Activated naive CD4-positive, alpha-beta T cell treated with anti-CD3 and anti-CD28 coated beads, Interleukin-2, amount 50 U/mL, for 72 hours (primary cell): ENCODE data around the gene RNU1-4. TPM values are rescaled to one million over a fixed set of nuclear protein-coding genes. Genes with fewer than 3 reads are reported as not detected.
"Not testable (repeated sequence)": the region's sequence is repeated elsewhere in the genome, so short reads cannot be mapped to it uniquely, and the experiment has no call there.

Experiments used
- ATAC-seq, 2 donors: fragments of 150-1000 bp; cut with Tn5 transposase; 2 replicates each; pipeline ENCODE4 v1.10.0; 2021; ENCODE audit warnings: mild to moderate bottlenecking in 2 of 2, moderate library complexity in 2 of 2
- DNase-seq, 2 donors: peaks; one replicate each; pipeline ENCODE4 v3.0.0; 2021 to 2022; ENCODE audit warnings: low spot score in 2 of 2
- H3K27ac Mint-ChIP-seq, 2 donors: one replicate each; pipeline ENCODE4 v1.8.0; 2022; ENCODE audit warnings: mild to moderate bottlenecking in 2 of 2, mixed read lengths in 2 of 2
- H3K36me3 Mint-ChIP-seq, 2 donors: one replicate each; pipeline ENCODE4 v1.8.0; 2022; ENCODE audit warnings: mixed read lengths in 2 of 2
- H3K9me3 Mint-ChIP-seq, 2 donors: one replicate each; pipeline ENCODE4 v1.8.0; 2022; ENCODE audit warnings: mixed read lengths in 2 of 2
- total RNA-seq, 2 donors: library from RNA; stranded (reverse); gene quantifications; one replicate each; pipeline ENCODE4 v1.2.3, GENCODE V29; 2022

Gene RNU1-4
- total RNA-seq, 2 donors from 2014 or later = 1,082 to 1,722 TPM

DNA sequence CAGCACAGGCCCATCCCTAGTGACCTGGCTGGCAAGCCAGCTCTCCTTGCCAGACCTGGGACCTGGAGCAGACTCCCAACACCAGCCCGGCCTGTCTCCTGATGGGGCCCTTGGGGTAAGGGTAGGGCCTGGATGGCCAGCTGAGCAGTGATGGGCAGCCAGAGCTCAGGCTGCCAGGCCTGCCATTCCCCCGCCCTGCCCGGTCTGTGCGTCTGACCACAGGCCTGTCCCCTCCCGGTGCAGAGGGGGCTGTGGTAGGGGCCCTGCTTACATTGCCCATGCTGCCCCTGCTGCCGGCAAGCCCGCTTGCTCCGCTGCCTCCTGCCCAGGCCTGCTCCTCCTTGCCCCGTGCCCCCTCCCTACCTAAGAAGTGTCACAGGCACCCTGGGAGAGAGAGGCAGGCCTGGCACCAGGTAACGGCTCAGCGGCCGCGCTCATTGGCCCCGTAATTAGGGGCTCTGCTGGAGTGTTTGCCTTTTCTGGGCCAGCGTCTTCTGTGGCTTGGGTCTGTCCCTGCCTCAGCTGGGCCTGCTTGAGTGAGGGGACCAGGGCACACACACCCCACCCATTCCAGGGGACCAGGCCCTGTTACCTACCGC is 35.7 kb upstream of the RNU1-4 start:
- DNase-seq = peak in 1 of 2 donors; percentile 1
- not testable (repeated sequence) for H3K36me3 Mint-ChIP-seq, ATAC-seq, H3K9me3 Mint-ChIP-seq, H3K27ac Mint-ChIP-seq

DNA sequence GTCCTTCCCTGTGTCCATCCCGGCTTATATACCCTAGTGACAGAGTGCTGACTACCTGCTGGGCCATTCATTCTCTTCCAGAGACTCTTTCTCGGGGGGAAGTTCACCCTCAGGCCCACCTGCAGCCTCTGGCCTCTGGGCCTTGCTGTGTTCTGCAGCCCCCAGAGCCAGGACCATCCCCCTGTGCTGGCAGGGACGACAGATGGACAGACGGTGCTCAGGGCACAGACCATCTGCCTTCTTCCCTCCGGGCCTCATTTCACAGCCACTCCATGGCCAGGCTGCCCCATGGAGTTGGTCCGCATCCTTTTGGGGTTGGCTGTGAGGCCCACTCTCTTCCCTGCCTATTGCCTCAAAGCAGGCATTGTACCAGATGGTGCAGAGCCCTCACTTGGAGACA is 34.0 kb upstream of the RNU1-4 start:
- H3K36me3 Mint-ChIP-seq, DNase-seq, H3K9me3 Mint-ChIP-seq, H3K27ac Mint-ChIP-seq, ATAC-seq: not testable (repeated sequence)

DNA sequence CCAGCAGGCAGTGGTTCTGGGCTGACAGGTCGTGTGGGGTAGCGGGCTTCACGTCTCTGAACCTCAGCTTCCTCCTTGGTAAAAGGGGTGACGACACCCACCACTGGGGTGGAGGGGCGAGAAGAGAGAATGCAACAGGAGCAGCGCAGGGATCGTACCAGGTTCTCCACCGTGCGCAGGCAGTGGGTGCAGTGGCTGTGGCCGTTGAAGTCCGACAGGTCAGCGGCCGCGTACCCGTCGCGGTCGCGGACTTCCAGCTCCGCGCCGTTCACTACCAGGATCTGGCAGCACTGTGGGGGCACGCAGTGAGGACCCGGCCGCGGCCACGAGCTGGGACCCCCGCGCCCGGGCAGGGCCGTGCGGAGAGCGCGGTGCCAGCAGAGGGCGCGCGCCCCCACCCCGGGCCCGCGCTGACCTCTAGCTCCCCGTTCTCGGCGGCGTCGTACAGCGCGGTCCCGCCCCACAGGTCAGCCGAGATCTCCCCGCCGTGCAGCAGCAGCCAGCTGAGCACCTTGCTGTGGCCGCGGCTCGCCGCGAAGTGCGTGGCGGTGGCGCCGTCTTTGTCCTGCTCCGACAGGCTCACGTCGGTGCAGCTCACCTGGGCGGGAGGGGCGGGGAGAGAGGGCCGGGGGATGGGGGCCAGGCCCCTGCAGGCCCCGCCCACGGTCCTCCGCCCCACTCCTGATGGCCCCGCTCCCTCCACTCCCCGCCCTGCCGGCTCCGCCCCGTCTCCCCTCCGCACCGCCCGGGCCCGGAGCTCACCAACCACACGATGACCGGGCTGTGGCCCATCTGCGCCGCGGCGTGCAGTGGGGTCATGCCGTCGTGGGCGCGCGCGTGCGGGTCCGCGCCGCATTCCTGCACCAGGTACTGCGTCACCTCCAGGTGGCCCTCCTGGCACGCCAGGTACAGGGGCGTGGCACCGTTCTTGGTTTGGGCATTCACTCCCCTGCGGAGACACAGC is 32.9 kb upstream of the RNU1-4 start:
- DNase-seq, H3K36me3 Mint-ChIP-seq, H3K27ac Mint-ChIP-seq, H3K9me3 Mint-ChIP-seq: not testable (repeated sequence)
- peak; percentile 31 to 34 for ATAC-seq

DNA sequence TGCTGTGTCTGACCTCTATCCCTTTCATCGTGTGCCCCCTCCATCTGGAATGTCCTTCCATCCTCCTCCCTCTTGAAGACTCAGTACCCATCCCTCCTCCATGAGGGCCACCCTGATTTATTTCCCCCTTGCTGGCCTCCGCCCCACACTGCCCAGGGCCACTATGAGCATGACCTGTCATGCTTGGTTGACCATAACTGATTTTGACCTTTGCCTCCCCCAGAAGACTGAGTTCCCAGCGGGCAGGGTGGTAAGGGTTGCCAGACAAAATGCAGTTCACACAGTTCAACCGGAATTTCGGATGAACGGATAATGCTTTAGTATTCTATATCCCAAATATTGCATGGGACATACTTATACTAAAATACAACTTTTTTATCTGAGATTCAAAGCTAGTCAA is 31.6 kb upstream of the RNU1-4 start:
- not testable (repeated sequence) for DNase-seq, ATAC-seq, H3K36me3 Mint-ChIP-seq, H3K9me3 Mint-ChIP-seq, H3K27ac Mint-ChIP-seq

DNA sequence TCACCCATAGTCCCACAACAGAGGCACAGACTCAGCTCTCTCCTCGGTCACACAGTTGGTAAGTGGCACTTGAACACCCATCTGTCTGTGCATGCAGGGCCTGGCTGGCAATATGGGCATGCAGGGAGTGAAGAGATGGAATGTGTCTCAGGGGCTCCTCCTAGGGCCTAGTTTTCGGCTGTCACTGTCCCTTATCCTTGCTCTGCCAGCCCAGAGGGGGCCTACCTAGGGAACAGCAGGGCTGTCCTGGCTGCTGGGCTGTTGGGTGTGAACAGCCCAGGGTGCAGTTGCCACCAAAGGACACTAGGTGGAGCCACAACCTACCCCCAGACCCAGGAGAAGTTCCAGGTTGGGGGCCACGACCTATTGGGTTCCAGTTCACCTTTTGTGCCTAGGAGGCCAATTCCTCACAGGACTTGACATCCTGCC is 30.6 kb upstream of the RNU1-4 start:
- H3K36me3 Mint-ChIP-seq, H3K27ac Mint-ChIP-seq, H3K9me3 Mint-ChIP-seq: not testable (repeated sequence)
- ATAC-seq (peak; percentile 80 to 83), DNase-seq (peak in 1 of 2 donors; percentile 54)

DNA sequence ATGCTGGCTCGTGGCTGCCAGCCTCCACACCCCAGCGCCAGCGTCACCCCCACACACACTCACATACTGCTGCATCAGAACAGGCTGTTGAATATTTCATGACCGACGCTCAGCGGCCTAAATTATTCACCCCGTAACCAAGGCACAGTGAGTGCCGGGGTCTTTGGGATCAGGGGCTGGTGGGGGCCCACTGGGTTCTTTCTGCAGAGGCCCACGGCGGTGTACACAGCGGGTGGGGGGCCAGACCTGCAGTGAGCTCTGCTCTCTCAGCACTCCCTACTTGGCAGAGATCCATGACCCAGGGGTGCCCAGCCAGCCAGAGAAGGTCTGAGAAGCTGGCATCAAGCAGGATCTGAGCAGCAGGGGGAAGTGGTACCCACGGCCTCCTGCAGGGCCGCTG is 29.7 kb upstream of the RNU1-4 start:
- peak in 1 of 2 donors; percentile 5 for DNase-seq
- H3K9me3 Mint-ChIP-seq, H3K27ac Mint-ChIP-seq, H3K36me3 Mint-ChIP-seq, ATAC-seq: not testable (repeated sequence)

DNA sequence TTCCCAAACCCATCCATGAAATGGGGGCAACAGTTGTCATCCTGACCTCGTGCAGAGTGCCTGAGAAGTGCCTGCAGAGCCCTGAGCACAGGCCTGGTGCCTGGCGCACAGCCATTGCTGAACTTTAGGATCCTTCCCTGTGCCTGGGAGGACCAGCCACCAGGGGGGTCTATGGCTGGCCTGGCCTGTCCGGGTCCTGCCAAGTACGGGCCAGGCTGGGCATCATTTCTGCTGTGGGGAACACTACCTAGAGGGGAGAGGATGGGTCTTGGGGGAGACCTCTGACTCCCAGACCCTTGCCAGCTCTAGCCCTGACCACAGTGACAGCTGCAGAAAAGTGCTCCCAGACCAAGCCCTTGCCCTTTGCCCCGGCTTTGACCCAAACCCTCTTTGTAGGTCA is 28.2 kb upstream of the RNU1-4 start:
- H3K9me3 Mint-ChIP-seq, H3K27ac Mint-ChIP-seq, ATAC-seq, H3K36me3 Mint-ChIP-seq: not testable (repeated sequence)
- DNase-seq = peak in 1 of 2 donors; percentile 2

DNA sequence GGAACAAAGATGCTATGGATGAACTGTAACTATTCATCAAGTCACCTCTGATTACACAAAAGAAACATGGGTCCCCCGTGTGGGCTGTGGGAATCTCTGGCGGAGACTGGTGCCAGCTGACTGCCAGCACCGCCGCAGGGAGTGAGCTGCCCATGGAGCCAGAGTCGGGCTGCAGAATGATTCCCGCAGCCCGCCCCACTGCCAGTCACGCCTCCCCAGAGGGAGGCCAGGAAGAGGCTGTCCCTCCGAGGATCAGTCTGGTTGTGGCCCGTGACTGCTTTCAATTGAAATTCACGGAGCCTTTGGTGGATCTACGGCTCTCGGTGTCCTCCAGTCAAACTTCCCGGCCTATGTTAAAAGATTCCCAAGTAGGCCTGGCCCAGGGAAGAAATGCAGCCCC is 27.7 kb upstream of the RNU1-4 start:
- not testable (repeated sequence) for ATAC-seq

DNA sequence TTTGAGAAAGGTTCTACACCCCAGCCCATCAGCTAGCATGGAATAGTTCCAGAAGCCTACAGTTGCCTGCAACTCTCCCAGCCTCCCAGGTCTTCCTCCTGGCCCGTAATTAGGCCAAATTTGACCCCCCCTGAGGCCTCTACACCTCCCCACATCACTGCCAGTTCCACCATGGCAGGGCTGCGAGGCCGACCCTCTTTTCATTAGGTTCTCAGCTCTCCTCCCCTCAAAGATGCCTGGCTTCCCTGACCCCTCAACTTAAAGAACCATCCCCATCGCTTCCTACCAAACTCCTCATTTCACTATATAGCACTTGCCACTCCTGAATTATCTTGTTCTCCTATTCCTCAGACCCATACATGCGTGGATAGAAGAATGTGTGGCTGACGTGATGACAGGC is 27.3 kb upstream of the RNU1-4 start:
- peak in 1 of 2 donors; percentile 1 for DNase-seq
- not testable (repeated sequence) for H3K9me3 Mint-ChIP-seq, H3K27ac Mint-ChIP-seq, ATAC-seq, H3K36me3 Mint-ChIP-seq

More for the DNA sequence above, 27.7 kb upstream of the RNU1-4 start:
- not testable (repeated sequence) for H3K27ac Mint-ChIP-seq, H3K36me3 Mint-ChIP-seq, H3K9me3 Mint-ChIP-seq
- DNase-seq = peak in 1 of 2 donors; percentile 1

DNA sequence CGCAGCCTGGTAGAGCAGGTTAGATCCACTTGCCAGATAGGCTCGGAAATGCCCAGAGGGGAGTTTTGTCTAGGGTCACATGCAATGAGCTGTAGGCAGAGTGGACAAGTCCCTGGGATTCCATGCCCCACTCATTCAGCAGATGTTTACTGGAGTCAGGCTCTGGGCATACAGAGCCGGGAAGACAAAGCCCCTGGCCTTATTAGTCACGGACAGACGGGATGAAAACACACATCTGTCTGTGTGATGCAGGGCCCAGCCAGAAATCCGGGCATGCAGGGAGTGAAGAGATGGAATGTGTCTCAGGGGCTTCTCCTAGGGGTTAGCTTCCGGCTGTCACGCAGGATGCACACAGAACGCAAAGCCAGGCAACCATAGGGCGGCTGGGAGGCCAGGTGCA is 26.8 kb upstream of the RNU1-4 start:
- ATAC-seq, DNase-seq, H3K27ac Mint-ChIP-seq, H3K9me3 Mint-ChIP-seq, H3K36me3 Mint-ChIP-seq: not testable (repeated sequence)

DNA sequence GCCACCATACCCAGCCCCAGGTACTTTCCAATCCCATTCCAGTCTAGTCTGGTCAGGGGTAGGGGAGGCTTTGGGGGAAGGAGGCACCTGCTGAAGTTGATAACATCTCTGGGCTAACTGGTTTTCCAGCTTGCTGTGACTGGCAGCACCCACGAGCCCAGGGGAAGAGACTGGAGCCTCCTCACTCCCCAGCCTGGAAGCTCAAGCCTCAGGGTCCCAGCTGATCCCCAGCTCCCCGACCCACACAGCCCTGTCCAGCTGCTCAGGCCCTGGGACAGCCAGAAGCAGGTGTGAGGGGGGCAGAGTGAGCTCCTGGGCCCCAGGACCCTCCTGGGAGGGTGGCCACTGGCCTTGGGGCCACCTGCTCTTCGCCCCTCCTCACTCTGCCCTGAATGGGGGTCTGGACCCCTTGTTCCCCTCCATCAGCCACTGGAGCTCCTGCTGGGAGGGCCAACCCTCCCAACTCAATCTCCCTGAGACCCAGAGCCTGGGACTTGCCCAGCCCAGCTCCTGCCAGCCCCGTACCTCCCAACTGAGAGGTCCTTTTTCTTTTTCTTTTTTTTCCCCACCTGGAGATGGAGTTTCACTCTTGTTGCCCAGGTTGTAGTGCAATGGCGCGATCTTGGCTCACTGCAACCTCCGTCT is 23.5 kb upstream of the RNU1-4 start:
- no peak overlapping the region for H3K27ac Mint-ChIP-seq
- no peaks in the 10 kb centered on the region for H3K9me3 Mint-ChIP-seq
- ATAC-seq (no peak), DNase-seq (peak in 1 of 2 donors; percentile 11)
- H3K36me3 Mint-ChIP-seq = no peaks in the 10 kb centered on the region

DNA sequence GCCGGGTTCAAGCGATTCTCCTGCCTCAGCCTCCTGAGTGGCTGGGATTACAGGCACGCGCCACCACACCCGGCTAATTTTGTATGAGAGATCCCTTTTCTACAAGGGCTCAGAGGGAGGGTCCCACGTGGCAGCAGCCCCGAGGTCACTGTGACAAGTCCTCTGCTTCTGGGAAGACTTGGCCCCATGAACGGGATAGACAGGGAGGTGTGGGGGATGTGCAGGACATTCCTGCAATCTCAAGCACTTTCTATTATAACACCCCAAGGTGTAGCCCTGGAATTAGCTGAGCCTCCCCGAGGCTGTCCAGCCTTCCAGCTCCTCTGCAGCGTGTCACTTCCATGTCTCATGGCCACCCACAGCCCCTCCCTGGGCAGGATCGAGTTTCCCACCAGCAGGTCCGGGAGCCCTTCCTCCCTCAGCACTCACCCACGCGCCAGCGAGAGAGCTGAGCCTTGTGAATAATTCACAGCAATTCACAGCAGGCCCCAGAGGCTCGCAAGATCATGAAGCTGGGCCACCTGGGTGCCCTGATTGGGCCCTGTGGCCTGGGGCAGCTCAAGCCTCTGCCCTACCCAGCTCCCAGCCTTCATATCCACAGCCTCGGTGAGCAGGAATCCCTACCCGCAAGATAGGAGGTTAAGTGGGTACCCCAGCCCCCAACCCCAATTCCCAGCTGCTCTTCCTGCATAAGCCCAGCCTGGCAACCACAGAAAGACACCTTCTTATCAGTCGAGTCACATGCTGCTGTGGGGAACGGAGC is 22.8 kb upstream of the RNU1-4 start:
- ATAC-seq (no peak), DNase-seq (peak in 1 of 2 donors; percentile 17)
- Mint-ChIP-seq H3K27ac (no peak overlapping the region), H3K9me3 (no peaks in the 10 kb centered on the region), H3K36me3 (no peaks in the 10 kb centered on the region)

DNA sequence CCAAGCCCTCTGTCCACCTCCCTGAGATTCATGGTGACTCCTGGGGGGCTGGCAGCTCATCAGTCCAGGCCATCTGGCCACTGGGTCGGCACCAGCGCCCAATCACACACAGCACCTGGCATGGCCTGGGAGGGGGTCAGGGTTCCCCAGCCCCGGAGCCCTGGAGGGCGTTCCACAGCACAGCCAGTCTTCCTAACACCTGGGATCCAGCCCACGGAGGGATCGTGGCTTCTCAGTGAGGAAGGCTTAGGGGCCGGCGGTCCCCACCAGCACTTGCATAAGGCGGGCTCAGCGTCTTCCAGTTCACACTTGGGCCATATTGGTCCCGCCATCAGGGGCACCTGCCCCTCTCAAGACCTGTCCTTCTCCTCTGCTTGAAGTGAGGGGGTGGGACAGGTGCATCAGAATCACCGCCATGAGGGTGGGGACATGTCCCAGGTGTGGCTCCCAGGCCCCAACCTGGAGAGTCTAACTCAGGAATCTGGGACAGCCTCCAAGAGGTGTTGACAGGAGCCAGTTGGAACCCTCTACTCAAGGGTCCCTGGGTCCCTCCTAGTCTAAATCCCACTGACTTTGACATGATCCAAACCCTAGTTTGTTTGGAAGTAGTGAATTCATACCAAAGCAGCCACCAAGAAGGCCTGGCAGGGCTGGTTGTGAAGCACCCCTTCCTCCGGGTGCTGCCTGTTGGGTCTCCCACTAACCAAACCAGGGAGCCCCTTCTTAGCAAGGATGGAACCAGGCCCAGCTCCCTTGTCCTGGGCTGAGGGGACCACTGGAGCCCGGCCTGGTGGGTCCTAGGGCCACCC is 22.0 kb upstream of the RNU1-4 start:
- H3K9me3 Mint-ChIP-seq, H3K36me3 Mint-ChIP-seq, H3K27ac Mint-ChIP-seq, ATAC-seq: not testable (repeated sequence)
- peak in 1 of 2 donors; percentile 13 for DNase-seq

DNA sequence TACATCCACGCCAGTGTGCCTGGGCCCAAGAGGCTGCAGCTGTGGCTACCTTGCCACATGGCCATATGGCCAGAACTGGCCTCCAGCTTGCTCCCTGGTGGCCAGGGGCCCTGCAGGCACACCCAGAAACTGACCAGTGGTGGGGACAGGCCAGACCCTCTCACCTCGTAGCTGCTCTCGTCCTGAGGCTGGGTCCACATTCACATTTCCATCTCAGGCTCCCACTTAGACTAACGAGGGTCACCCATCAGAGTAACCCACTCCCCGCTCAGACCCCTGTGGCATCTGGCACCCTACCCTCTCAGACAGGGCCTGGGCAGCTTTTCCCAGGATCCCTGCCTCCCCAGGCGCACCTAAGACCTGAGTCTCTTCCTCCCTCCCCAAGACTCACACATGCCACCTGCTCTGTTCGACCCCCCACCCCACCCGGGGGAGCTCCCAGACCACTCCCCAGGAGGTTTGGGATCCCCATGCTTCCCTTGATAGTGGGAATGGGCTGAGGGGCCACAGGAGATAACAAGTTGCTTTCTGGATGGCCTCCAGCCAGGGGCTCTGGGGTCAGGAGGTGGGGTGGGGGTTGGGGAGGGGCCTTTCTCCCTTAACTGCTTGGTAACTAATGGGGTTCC is 21.3 kb upstream of the RNU1-4 start:
- no peaks in the 10 kb centered on the region for H3K36me3 Mint-ChIP-seq
- no peak overlapping the region for H3K27ac Mint-ChIP-seq
- no peaks in the 10 kb centered on the region for H3K9me3 Mint-ChIP-seq
- ATAC-seq (no peak), DNase-seq (peak in 1 of 2 donors; percentile 3)

DNA sequence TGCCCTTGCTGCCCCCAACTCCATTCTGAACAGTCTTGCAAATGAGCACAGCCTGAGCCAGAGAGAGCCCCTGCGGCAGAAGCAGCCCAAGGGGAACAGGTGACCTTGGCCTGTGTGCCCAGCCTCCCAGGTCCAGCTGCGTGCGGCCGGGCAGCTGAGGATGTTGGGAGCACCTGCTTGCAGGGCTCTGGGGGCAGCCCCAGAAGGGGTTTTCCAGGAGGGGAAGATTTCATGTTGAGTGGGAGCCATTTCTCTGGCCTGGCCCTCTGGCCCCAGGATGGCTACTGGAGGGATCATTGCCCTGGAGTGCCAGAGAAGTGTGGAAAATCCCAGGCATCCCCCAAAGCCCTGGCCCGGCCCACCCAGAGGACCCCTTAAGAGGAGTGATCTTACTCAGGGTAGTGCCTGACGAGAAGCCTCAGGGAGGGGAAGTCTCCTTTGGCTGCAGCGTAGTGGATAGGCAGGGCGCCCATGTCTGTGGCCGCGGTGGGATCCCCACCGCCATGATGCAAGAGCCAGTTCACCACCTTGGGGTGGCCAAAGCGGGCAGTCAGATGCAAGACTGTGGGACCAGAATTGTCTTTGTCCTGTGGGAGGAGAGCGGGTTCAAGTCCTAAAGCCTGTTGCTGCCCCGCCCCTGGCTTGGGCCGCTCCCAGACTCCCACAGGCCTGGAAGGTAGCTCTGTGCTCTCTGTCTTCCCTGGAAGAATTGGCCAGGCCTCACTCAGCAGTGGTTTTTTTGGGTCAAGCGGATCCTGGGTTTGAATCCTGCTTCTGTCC is 20.6 kb upstream of the RNU1-4 start:
- Mint-ChIP-seq H3K9me3 (no peaks in the 10 kb centered on the region), H3K36me3 (no peaks in the 10 kb centered on the region), H3K27ac (no peak overlapping the region)
- DNase-seq = peak in 1 of 2 donors; percentile 6
- ATAC-seq = no peak
